NCI-H345 treated with DMSO at 0.1 percent for 48 hours (cell line): ENCODE results near the gene BCL2L13.
"Not testable (repeated sequence)": the region's sequence is repeated elsewhere in the genome, so short reads cannot be mapped to it uniquely, and the experiment has no call there.

Source experiments
- DNase-seq: peaks from one replicate; lab custom pipeline; 2025; ENCODE audit not compliant: unreplicated experiment; lab: John Stamatoyannopoulos, UW

BCL2L13 gene

GRCh38 chr22:17634696-17635095 lies 3.9 kb upstream of the BCL2L13 start:
- no peak for DNase-seq

DNA sequence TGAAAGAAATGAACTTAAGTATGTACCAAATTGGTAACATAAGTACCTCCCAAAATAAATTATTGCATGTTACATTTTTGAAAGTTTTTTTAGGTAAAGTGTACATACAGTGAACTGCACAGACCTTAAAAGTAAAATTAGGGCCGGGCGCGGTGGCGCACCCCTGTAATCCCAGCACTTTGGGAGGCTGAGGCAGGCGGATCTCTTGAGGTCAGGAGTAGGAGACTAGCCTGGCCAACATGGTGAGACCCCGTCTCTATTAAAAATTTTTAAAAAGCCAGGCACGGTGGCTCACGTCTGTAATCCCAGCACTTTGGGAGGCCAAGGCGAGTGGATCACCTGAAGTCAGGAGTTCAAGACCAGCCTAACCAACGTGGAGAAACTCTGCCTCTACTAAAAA lies 1.7 kb upstream of the BCL2L13 start:
- not testable (repeated sequence) for DNase-seq

GRCh38 chr22:17637490-17638181 lies 921 bp upstream of the BCL2L13 start:
- no peak for DNase-seq

DNA sequence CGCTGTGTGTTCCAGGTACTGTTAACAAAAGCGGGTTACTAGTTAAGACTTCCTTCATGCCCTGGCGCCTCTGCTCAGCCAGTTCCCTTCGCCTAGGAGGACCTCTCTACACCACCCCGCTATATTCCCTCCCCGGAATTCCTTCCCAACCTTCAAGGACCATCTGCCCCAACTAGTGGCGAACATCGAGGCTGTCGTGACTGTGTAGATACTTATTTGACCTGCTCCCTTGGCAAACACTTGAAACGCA lies 450 bp upstream of the BCL2L13 start:
- DNase-seq = no peak

DNA sequence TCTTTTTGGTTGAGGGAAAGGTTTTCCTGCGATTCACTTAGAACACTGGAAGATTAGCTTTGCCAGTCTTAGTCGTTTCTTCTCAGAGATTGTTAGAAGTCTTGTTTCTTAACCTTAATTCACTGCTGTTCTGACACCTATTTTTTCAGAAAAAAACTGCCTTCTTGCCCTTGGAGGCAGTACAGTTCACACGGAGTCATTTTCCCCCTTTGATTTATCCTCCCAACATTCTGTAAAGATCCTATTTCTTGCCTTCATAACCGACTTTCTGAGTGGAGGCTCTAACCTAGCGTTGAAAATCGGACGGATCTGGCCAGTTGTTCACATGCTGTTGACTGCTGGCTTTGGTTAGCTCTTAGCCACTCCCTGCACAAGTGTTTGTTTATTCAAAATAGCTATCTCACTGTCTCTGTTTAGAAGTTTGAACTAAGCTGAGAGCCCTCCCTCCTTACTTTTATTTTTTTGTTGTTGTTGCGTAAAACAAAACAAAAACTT lies 737 bp downstream of the BCL2L13 start:
- DNase-seq = peak; percentile 11

DNA sequence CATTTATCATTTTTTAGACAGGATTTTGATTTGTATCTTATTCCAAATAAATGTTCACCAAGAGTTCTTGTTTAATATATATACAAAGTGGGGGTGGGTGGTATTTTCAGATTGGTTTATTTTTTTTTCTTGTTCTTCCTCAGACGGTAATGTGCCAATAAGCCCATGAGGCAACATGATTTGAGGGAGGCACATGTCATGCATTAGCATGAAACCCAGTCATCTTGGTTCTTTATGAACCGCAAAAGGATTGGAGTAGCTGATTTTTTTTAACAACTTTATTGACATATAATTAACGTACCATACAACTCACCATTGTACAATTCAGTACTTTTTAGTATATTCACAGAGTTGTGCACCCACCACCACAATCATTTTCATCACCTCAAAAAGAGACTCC lies 2.7 kb downstream of the BCL2L13 start:
- DNase-seq = no peak

GRCh38 chr22:17642357-17642756 lies 3.8 kb downstream of the BCL2L13 start:
- not testable (repeated sequence) for DNase-seq

- no peak for DNase-seq
Observed at GRCh38 chr22:17647452-17647851, 8.9 kb downstream of the BCL2L13 start.

DNA sequence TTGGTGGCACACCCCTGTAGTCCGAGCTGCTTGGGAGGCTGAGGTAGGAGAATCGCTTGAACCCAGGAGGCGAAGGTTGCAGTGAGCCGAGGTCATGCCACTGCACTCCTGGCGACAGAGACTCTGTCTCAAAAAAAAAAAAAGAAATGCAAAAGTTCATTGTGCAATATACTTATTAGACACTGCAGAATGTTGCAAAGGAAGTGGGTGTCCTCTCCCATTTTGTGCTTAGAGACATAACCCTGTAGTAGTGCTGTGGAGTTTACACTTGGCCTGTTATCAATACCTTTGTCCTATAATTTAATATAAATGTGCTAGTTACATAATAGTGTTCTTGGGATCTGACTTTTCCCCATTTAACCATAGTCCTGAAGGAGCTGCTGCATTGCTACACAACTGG lies 9.4 kb downstream of the BCL2L13 start:
- no peak for DNase-seq

DNA sequence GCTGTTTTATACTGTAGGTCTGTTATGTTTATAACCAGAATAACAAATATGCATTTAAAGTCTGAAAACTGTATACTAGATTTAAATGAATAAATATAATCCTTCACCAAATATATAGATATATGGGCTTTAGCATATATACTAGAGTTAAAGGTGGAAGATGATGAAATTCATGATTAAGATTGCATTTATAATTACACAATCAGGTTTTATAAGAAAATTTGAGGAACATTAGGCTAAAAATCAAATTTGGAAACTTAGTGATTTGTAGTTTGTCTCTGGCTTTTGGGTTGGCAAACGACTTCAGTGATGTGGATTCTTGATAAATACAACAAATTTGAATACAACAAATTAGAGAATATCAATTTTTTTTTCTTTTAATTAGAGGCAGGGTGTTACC lies 10.0 kb downstream of the BCL2L13 start:
- DNase-seq = no peak

DNA sequence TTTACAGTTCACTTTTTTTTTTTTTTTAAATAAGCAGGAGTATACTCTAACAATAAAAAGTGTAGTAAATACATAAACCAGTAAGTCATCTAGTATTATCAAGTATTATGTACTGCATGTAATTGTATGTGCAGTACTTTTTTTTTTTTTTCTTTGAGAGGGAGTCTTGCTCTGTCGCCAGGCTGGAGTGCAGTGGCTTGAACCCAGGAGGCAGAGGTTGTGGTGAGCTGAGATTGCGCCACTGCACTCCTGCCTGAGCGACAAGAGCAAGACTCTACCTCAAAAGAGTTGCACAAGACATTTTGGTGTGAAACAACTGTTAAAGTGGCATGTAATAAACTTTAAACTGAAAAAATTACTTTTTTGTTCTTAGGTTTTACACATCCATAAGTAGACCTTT lies 16.7 kb downstream of the BCL2L13 start:
- DNase-seq = no peak

DNA sequence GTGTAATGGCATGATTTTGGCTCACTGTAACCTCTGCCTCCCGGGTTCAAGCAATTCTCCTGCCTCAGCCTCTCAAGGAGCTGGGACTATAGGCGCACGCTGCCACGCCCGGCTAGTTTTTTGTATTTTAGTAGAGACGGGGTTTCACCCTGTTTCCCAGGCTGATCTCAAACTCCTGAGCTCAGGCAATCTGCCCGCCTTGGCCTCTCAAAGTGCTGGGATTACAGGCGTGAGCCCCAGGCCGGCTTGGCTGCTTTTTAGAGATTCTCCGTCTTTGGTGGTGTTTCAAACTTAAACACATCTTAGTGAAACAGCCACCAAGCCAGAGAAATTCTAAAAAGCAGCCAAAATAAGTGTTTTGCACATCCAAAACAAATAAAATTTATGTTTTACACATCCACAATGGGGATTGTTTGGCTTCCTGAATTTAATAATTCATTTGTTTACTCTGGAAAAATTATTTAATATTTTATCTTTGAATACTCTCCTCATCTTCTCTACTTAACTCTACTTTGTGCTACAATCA lies 18.4 kb downstream of the BCL2L13 start:
- no peak for DNase-seq

GRCh38 chr22:17664414-17665055 lies 26.0 kb downstream of the BCL2L13 start:
- DNase-seq = no peak

- DNase-seq = no peak
Observed at GRCh38 chr22:17665248-17665647, 26.7 kb downstream of the BCL2L13 start.

- no peak for DNase-seq
Observed at GRCh38 chr22:17665854-17666253, 27.3 kb downstream of the BCL2L13 start.

DNA sequence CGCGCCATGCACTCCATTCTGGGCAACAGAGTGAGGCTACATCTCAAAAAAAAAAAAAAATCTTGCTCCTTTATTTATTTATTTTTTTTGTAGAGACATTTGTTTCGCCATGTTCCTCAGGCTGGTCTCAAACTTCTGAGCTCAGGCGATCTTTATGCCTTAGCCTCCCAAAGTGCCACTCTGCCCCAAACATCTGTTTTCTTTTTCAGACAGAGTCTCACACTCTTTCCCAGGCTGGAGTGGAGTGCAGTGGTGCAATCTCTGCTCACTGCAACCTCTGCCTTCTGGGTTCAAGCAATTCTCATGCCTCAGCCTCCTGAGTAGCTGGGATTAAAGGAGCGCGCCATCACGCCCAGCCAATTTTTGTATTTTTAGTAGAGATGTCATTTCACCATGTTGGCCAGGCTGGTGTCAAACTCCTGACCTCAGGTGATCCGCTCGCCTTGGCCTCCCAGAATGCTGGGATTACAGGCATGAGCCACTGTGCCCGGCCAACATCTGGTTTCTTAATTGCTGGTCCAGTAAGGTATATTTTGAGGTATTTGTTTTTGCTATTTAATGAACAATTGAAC lies 33.0 kb downstream of the BCL2L13 start:
- DNase-seq = not testable (repeated sequence)

GRCh38 chr22:17672417-17672991 lies 33.9 kb downstream of the BCL2L13 start:
- no peak for DNase-seq

DNA sequence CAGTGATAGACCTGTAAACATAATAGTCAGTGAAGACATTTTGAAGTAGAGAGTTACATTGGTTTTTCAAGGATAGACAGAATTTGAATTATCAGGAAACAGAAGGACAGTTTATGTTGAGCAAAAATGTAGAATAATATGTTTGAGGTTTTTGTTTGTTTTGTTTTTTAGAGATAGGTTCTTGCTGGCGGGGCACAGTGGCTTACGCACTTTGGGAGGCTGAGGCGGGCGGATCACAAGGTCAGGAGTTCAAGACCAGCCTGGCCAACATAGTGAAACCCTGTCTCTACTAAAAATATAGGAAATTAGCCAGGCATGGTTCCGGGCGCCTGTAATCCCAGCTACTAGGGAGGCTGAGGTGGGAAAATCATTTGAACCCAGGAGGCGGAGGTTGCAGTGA lies 35.6 kb downstream of the BCL2L13 start:
- no peak for DNase-seq

DNA sequence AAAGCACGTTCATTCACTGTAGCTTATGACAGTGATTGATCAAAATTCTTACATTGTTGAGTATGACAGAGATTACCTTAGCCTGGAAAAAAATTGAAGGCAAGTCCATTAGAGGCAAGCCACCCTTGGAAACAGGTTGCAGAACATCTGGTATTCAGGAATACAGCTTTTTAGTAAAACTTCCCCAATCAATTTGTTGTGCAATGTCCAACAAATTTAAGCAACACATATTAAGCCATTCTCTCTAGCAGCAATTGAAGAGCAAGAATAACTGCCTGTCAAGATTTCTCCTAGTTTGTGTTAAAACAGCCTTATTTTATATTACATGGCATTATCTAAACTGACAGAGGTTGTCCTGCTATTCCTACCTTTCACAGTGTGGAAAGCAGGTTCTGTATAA lies 37.0 kb downstream of the BCL2L13 start:
- DNase-seq = no peak

- no peak for DNase-seq
Observed at GRCh38 chr22:17678817-17679385, 40.3 kb downstream of the BCL2L13 start.

DNA sequence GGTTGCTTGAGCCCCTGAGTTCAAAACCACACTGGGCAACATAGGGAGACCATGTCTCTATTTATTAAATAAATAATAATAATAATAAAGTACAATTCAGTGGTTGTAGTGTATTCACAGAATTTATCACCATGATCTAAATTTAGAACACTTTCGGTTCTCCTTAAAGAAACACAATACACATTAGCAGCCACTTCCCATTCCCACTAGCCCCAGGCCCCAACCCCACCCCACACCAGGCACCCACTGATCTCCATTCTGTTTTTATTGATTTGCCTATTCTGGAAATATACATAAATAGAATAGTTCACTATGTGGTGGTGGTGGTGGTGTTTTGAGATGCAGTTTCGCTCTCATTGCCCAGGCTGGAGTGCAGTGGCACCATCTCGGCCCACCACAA lies 45.7 kb downstream of the BCL2L13 start:
- DNase-seq = no peak

DNA sequence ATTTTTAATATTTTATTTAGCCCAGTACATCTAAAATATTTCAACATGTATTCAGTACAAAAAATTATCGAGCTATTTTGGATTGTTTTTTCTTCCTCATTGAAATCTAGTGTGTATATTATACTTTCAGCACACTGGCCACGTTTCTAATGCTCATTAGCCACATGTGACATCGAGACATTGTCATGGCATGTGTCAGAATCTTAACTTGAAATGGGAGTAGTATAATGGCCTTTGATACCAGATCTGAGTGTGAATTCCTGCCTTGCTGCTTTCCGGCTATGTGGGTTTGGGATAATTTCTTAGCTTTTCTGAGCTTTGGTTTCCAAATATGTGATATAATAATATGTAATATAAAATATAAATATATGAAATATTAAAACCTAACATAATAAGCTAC lies 54.3 kb downstream of the BCL2L13 start:
- no peak for DNase-seq
